ENCODE results near the gene TRAF7.

DNA sequence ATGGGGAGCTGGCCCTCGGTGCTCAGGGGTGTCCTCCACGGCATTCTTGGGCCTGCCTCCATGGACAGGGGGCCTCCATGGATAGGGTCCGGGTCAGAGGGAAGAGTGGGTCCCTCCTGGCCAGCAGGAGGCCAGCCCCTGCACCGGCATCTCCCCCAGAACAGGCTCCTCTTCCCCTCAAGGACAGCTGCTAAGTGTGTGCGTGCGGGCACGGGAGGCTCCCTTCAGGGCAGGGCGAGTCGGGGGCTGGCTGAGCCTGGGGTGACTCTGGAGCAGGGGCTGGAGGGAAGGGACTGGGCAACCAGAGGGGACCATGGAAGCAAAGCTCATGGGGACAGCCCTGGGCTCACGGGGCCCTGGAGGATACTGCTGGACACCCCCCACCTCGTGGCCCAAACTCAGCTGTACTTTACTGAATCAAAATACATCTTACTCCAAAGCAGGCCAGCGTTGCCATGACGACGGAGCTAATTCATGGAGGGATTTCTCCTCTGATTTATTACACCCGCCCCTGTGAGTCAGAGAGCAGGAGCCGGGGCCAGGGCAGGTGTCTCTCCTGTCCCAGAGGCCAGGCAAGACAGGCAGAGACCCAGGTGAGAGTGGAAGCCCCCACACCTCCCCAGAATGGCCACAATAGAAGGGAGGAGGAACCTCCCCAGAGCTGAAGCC is 38.7 kb downstream of the TRAF7 start:
- TF ChIP-seq, protein P1, sequence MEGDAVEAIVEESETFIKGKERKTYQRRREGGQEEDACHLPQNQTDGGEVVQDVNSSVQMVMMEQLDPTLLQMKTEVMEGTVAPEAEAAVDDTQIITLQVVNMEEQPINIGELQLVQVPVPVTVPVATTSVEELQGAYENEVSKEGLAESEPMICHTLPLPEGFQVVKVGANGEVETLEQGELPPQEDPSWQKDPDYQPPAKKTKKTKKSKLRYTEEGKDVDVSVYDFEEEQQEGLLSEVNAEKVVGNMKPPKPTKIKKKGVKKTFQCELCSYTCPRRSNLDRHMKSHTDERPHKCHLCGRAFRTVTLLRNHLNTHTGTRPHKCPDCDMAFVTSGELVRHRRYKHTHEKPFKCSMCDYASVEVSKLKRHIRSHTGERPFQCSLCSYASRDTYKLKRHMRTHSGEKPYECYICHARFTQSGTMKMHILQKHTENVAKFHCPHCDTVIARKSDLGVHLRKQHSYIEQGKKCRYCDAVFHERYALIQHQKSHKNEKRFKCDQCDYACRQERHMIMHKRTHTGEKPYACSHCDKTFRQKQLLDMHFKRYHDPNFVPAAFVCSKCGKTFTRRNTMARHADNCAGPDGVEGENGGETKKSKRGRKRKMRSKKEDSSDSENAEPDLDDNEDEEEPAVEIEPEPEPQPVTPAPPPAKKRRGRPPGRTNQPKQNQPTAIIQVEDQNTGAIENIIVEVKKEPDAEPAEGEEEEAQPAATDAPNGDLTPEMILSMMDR (IDR thresholded peaks at IDR 0.05; ENCODE audit: low read depth, low read length), result no peak
- no peak for TF ChIP-seq EZH2phosphoT487 (IDR thresholded peaks at IDR 0.05; ENCODE audit: low read depth)

Measured in OCI-LY3 (cell line).